Loucy (cell line): ENCODE data around the gene PKNOX2.

Source experiments
- EZH2phosphoT487 ChIP-seq: fragments of 200-600 bp; IDR thresholded peaks from 2 replicates; pipeline ENCODE4 v1.6.1; 2018; ENCODE audit warnings: antibody characterized with exemption, mild to moderate bottlenecking, moderate library complexity, borderline replicate concordance
- TF ChIP-seq, protein P1 (sequence below): fragments of 200-600 bp; sonication (generic); conservative IDR thresholded peaks from 2 replicates; pipeline ENCODE4 v1.5.1; 2014; ENCODE audit warnings: mild to moderate bottlenecking, antibody characterized with exemption, low read length

DNA sequence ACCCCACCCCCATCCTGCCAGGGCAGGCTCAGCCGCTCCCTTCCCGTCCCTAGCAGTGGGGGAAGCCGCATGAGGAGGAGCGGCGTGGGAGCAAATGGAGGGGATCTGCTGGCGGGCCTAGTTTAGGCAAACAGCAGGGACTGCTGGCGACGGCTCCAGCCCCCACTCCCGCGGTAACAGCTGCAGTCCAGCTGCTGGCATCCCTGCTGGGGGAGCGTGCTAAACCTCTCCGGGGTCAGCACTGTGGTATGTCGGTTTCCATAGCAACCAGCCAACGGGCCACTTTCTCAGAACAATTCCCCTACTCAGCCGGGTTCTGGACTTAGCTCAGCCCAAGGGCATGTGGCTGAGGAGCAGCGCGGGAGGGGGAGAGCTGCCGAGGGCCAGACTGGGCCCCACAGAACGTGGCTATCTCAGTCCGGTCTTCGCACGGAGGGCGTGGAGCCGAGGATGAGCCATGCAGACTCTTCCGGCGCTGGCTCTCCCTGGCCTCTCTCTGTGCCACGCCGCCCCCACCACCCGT, 98.8 kb downstream of the PKNOX2 start:
- TF ChIP-seq, protein P1, sequence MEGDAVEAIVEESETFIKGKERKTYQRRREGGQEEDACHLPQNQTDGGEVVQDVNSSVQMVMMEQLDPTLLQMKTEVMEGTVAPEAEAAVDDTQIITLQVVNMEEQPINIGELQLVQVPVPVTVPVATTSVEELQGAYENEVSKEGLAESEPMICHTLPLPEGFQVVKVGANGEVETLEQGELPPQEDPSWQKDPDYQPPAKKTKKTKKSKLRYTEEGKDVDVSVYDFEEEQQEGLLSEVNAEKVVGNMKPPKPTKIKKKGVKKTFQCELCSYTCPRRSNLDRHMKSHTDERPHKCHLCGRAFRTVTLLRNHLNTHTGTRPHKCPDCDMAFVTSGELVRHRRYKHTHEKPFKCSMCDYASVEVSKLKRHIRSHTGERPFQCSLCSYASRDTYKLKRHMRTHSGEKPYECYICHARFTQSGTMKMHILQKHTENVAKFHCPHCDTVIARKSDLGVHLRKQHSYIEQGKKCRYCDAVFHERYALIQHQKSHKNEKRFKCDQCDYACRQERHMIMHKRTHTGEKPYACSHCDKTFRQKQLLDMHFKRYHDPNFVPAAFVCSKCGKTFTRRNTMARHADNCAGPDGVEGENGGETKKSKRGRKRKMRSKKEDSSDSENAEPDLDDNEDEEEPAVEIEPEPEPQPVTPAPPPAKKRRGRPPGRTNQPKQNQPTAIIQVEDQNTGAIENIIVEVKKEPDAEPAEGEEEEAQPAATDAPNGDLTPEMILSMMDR = no peak
- TF ChIP-seq EZH2phosphoT487 = no peak
